GM18508 (cell line): ENCODE measurements around the gene SCT.

Experiments
- ATAC-seq: cut with Tn5 transposase; IDR thresholded peaks from one replicate; pipeline ENCODE4 v1.9.1; 2021; ENCODE audit warnings: moderate number of reproducible peaks; ENCODE audit not compliant: insufficient read depth, unreplicated experiment

Gene SCT

DNA sequence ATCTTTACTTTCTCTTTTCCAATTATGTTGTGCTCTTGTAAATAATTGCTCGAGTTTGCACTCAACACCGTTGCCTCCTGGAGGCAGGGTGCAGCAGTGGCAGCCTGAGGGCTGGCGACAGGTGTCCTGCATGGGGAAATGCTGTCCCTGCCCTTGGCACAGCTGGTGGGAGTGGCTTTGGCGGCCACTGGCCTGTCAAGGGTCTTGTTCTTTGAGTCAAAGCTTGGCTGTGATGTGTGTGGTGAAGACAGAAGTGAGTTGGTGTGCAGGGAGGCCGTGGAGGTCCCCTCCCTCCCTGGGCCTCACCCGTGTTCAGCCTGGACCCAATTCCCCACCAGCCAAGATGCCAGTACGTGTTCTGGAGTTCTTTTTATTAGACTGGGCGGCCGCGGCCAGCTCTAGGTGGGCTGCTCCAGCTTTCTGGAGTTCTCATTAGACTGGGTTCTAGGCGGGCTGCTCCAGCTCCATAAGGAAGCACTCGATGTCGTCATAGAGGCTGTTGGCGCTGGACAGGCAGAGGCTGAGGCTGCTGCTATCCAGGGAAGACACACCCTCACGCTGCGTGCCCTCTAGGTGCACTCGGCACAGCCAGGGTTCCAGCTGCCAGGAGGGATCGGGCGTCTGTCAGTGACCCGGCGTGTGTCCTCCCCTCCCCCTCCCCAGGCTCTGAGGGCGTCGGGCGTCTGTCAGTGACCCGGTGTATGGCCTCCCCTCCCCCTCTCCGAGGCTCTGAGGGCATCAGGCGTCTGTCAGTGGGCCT, 14.6 kb downstream of the SCT start:
- ATAC-seq = no peak

DNA sequence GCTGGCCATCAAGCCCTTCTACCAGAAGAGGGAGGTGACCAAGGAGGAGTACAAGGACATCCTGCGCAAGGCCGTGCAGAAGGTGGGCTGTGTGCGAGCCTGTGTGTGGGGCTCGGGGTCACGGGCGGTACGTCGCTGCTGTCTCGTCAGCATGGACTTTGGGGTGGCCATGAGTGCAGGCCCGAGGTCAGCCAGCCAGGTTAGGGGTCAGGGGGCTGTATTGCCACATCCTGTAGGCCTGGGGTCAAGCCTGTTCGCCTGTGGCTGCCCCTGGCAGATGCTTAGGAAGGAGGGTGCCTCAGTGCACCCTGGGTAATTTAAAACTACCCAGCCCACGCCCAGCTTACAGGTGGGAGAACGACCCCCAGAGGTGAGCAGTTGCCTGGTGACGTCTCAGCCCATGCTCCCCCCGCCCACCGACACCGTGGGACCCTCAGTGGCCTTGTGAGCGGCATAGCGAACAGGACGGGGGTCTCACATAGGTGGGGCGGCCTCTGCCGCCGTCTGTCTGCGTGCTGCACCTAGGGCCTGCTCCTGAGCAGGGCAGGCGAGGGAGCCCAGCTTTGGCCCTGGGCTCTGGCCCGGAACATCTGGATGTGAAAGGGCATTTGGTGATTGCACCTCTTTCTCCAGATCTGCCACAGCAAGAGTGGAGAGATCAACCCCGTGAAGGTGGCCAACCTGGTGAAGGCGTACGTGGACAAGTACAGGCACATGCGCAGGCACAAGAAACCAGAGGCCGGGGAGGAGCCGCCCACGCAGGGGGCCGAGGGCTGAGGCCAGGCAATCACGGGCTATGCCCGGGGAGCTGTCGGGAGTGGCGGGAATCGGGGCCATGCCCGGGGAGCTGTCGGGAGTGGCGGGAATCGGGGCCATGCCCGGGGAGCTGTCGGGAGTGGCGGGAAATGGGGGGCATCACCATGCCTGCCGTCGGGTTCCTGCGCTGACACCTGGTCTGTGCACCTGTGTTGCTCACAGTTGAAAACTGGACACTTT, 15.7 kb downstream of the SCT start:
- no peak for ATAC-seq

DNA sequence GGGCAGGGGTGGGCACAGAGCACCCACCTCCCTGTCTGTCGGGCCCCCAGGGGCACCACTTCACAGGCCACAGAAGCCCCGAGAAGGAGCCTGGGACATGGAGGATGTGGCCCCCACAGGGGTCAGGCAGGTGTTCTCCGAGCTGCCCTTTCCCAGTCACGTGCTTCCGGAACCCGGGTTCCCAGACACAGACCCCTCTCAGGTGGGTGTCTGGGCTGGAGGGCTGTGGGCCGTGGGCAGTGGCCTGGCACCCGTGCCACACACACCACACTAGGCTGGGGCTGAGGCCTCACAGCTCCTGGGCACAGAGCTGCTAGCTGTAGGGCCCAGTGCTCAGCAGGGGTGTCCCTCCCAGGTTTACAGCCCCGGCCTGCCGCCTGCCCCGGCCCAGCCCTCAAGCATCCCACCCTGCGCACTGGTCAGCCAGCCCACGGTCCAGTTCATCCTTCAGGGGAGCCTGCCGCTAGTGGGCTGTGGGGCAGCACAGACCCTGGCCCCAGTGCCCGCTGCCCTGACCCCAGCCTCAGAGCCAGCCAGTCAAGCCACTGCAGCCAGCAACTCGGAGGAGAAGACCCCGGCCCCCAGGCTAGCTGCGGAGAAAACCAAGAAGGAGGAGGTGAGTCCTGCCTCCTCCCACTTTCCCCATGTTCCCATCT, 16.7 kb downstream of the SCT start:
- no peak for ATAC-seq

DNA sequence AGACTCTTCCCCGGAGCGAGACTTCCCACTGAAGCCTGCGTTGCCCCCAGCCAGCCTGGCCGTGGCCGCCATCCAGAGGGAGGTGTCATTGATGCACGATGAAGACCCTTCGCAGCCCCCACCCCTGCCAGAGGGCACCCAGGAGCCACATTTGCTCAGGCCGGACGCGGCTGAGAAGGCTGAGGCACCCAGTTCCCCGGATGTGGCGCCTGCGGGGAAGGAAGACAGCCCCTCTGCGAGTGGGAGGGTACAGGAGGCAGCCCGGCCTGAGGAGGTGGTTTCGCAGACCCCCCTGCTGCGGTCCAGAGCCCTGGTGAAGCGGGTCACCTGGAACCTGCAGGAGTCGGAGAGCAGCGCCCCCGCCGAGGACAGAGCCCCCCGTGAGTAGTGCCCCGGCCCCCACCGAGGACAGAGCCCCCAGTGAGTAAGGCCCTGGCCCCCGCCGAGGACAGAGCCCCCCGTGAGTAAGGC, 17.6 kb downstream of the SCT start:
- ATAC-seq = no peak

DNA sequence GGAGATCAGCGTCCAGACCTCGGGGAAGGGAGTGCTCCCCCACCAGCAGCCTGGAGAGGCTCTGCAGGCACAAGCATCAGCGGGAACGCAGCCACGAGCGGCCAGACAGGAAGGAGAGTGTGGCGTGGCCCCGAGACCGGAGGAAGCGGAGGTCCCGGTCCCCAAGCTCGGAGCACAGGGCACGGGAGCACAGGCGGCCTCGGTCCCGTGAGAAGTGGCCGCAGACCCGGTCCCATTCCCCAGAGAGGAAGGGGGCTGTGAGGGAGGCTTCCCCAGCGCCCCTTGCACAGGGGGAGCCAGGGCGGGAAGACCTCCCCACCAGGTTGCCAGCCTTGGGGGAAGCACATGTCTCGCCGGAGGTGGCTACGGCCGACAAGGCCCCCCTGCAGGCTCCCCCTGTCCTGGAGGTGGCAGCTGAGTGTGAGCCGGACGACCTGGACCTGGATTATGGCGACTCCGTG, 18.2 kb downstream of the SCT start:
- no peak for ATAC-seq

DNA sequence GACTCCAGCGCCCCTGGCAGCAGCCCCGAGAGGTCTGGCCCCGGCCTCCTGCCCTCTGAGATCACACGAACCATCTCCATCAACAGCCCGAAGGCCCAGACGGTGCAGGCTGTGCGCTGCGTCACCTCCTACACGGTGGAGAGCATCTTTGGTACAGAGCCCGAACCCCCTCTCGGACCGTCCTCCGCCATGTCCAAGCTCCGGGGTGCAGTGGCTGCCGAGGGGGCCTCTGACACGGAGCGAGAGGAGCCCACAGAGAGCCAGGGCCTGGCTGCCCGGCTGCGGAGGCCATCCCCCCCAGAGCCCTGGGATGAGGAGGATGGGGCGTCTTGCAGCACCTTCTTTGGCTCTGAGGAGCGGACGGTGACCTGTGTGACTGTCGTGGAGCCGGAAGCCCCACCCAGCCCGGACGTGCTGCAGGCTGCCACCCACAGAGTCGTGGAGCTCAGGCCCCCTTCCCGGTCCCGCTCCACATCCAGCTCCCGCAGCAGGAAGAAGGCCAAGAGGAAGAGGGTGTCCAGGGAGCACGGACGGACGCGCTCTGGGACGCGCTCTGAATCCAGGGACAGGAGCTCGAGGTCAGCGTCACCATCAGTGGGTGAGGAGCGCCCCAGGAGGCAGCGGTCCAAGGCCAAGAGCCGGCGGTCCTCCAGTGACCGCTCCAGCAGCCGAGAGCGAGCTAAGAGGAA, 18.9 kb downstream of the SCT start:
- no peak for ATAC-seq

DNA sequence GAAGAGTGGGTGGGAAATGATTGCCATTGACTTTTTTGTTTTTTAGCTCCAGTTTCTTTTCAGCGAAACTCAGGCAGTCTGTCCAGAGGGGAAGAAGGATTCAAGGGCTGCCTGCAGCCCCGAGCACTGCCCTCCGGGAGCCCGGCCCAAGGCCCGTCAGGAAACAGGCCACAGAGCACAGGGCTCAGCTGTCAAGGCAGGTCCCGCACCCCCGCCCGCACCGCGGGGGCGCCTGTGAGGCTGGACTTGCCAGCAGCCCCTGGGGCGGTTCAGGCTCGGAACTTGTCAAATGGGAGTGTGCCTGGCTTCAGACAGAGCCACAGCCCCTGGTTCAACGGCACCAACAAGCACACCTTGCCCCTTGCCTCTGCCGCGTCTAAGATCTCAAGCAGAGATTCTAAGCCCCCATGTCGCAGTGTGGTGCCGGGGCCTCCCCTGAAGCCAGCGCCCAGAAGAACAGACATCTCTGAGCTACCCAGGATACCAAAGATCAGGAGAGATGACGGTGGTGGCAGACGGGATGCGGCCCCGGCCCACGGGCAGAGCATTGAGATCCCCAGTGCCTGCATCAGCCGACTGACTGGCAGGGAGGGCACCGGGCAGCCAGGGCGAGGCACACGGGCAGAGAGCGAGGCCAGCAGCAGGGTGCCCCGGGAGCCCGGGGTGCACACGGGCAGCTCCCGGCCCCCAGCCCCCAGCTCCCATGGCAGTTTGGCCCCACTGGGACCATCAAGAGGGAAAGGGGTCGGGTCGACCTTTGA, 19.8 kb downstream of the SCT start:
- ATAC-seq = no peak

DNA sequence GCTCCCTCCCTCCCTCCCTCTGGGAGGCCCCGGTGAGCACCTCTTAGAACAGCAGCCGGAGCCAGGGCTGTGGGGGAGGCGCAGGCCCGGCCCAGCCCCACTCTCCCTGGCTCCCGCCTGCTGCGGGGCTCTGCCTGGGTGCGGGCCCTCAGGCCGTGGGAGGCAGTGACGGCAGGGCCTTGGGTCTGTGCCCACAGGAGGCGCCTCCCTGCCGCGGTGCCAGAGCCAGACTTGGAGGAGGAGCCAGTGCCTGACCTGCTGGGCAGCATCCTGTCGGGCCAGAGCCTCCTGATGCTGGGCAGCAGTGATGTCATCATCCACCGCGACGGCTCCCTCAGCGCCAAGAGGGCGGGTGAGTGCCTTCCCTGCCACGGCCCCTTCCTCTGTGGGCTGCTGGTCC, 20.7 kb downstream of the SCT start:
- no peak for ATAC-seq

DNA sequence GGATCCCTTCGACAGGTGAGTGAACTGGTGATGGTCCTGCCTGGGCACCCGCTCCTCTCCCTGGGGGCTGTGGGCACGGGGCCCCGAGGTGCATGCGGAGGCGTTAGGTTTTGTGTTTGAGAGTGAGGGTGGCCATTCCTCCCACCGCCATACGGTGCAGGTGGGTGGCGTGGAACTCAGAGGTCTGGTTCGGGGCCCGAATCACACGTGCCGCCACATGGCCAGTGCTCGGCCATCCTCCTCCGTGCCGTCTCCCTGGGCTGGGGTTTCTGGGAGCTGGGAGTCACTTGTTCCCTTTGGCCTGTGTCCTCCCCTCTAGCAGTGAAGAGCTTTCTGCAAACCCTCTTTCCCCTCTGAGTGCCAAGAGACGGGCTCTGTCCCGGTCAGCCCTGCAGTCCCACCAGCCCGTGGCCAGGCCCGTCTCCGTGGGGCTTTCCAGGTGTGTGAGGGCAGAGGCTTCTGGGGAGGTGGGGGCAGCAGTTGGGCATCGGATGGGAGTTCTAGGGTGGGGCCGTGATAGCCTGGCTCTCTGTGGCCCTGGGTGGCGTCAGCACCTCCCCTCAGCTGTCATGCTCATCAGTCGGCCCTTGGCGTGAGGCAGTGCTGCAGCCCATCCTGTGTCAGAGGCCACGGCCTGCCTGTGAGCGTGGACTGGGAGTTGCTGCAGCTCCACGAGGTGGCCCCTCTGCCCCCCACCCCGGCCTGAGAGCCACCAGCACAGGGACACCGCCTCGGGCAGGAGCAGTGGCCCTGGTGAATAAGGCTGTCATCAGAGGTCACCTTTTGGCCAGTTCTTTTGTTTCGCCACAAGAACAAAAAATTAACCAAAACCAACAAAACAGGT, 21.5 kb downstream of the SCT start:
- ATAC-seq = no peak

DNA sequence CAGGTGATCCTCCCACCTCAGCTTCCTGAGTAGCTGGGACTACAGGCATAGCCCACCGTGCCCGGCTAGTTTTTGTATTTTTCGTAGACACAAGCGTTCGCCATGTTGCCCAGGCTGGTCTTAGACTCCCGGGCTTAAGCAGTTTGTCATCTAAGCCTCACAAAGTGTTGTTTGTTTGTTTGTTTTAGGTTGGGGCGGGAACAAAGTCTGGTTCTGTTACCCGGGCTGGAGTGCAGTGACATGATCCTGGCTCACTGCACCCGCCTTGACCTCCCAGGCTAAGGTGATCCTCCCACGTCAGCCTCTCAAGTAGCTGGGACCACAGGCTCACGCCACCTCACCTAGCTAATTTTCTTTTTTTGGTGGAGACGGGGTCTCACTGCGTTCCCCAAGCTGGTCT, 23.8 kb downstream of the SCT start:
- ATAC-seq = no peak

DNA sequence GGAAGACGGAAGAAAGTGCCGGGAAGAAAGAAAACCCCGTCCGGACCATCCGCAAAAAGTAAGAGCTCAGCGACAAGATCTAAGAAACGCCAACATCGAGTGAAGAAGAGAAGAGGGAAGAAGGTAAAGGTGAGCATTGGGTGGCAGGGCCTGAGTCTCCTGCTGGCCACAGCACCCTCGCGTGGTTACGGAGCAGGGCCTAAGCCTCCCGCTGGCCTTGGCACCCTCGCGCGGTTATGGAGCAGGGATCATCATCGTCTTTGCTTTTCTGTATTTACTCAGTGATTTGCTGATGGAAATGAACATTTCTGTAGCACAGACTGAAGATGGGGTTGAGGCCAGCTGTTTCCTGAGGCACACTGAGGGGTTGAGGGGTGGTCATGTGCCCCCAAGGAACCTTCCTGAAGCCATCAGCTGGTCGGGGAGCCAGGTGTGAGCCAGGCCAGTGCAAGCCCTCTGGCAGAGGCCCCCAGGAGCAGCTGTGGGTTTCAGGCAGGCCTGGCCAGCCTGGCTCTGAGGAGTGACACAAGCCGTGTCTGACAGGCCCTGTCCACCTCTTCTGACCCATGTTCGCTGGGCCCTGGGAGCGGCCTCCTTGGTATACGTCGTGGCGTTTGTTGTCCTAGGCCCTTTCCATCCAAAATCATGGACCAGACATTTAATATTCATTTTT, 25.3 kb downstream of the SCT start:
- no peak for ATAC-seq

DNA sequence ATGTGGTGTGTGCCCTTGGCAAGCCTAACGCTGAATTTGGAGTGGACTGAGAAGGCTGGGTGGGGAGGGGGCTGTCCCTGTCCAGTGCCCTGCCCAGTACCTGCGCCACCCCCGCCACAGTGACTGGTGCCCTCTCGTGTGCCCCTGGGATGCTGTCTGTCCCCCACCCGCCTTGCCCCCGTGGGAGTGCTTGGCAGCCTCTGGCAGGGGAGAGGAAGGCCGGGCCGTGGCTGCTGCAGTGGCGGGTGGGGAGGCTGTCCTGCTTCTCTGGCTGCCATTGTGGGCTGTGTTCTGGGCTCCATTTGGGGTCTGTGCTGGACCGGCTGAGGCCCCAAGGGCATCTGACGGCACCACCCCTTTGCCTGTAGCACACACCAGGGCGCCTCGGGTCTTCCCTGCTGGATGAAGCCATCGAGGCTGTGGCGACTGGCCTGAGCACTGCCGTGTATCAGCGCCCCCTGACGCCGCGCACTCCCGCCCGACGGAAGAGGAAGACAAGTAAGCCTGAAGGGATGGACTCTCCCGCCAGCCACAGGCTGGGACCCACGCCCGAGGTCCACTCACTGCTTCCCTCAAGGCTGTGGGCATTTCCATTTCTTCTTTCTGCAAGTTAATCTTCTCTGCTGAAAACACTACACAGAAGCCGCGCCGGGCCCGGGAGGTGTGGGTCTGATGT, 28.8 kb downstream of the SCT start:
- ATAC-seq = no peak

DNA sequence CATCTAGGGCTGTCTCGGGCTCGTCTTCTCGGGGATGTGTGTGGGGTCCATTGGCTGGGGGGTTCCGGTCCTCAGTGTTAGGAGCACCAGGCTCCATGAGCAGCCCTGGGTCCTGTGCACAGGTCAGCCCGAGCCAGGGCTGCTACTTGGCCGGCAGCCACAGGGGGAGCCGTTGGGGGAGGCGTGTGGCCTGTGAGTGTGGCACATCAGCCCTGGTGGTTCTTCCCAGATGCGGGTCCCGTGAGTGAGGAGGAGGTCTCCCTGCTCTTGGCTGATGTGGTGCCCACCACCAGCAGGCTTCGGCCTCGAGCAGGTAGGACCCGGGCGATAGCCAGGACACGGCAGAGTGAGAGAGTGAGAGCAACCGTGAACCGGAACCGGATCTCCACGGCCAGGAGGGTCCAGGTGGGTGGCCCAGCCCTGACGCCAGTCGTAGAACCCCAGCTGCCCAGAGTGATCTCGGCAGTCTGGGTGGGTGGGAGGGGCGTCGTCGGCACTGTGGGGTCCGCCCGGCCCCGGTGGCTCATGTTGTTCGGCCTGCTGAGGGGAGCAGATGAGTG, 29.7 kb downstream of the SCT start:
- ATAC-seq = no peak

DNA sequence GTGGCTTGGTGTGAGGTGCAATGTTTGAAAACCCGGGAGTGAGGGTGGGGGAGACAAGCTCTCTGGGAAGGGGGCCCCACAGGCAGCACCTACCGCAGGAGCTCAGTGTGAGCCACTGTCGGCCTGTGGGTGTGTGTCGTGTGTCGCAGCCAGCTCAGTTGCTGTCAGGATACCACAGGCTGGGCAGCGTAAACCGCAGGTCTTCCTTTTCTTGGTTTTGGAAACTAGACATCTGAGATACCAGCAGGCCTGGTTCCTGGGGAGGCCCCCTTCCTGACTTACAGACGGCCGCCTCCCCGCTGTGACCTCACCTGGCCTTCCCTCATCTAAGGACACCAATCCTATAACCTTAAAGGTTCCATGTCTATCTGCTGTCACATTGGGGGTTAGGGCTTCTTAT, 30.6 kb downstream of the SCT start:
- ATAC-seq = no peak

DNA sequence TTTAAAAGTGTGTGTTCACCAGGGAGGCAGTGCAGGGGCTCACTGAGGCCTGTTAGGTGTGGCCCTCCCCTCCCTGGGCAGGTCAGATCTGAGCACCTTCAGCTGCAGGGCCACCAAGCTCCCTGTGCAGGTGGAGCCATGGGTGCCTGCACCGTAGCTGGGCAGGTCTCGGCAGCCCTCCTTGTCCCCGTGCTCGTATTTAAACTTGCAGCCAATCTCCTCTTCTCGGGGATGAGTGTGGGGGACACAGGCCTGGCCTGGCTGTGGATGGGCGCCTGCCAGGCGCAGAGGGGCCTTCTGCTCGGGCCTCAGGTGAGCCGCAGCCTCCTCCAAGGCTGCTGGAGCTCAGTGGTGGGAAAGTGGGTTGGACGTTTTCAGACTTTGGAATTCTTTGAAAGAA, 31.6 kb downstream of the SCT start:
- no peak for ATAC-seq

DNA sequence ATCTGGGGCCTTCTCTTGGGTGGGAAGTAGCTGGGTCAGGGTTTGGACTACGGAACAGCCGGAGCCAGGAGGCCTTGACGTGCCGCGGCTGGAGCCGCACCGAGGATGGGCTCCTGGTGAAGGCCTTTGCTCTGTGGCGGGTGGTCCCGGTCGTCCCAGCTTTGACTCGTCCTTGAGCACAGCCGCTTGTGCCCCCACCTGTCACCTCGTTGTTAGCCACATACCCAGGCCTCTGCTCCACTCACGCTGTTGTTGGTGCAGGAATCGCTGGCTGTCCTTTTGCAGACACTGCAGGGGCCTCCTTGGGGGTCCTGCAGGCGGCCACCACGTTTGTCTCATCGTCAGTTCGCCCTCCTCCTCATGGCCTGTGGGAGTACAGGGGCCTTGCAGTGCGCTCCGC, 33.6 kb downstream of the SCT start:
- no peak for ATAC-seq

DNA sequence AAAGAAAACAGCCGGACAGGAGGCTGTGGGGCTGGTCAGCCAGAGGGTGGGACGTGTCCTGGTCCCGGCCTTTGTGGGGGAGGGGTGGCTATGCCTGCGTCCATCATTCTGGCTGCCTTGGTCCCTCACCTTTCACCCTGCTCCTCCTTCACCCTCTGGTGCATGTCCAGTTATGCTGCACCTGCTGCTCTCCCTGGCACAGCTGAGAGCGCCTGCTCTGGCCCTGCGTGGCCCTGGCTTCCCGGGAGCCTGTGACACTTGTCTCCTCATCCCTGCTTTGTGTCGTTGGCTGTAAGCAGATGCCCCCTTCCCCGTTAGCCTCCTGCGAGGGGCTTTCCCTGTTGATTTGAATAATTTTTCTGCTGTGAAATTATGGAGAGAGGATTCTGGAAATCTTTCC, 34.1 kb downstream of the SCT start:
- ATAC-seq = no peak
